Measurements from ENCODE around the gene POLR1E.

The POLR1E gene

DNA sequence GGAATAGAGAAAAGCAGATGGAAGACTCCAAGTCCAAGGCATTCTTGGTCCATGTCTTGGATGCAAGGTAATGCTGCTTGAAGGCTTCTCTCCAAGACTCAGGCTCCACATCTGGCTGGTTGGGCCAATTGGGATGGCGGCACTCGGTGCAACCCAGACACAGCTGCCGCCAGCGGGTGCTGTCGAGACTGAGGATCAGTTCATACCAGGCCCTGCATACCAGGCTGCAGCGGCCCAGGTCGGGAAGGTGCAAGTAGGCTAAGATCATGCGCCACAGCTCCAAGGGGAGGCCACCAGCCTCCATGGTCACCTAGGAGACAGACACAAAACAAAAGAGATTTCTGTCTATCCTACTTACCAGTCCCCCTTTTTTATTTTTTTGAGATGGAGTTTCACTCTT is 55.7 kb downstream of the POLR1E start:
- no peak for DNase-seq

DNA sequence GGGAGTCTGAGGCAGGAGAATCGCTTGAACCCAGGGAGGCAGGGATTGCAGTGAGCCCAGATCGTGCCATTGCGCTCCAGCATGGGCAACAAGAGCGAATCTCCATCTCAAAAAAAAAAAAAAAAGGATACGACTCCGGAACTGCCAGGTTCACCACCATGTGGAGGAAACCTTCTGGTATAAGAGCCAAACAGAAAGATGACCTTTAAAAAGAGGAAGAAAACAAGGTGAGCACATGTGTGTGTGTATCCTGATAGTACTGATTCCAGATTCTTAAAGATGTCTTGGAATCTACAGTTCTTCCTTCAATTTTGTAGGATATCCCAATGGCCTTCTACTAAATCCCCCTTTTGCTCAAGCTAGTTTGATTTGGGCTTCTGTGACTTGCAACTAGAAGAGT is 56.7 kb downstream of the POLR1E start:
- no peak for DNase-seq

DNA sequence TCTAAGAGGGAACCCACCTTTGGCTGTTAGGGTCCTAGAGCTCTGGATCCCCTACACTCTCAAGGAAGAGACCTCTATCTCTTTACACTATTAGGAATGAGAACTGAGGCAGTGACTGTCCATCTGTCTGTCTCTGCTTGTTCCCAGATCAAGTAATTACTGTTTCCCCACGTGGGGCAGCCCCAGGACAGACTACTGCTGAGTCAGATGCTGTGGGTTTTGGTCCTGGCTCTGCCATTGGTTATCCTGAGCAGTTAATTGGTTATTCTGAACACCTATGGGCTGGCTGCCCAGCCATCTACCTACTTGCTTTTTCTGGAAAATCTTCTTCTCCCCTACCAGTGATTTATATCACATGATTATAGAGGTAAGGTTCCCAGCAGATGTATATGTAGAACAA is 57.1 kb downstream of the POLR1E start:
- DNase-seq: no peak

DNA sequence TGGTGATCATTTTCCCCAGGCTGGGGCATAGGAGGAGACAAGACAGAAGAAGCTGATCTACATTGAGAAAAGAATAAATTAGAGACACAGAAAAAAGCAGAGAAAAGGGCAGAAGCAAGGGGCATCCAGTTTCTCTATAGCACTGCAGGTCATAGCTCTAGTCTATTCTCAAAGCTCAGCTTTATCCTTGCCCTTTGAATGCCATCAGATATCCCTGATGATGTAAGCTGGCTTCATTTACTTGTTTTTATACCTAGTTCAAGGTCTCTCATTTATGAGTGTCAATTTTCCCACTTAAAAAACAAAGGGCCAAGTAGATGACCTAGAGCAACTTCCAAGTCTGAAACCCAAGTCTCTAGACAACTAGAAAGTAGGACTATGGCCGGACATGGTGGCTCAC is 57.7 kb downstream of the POLR1E start:
- DNase-seq: no peak

DNA sequence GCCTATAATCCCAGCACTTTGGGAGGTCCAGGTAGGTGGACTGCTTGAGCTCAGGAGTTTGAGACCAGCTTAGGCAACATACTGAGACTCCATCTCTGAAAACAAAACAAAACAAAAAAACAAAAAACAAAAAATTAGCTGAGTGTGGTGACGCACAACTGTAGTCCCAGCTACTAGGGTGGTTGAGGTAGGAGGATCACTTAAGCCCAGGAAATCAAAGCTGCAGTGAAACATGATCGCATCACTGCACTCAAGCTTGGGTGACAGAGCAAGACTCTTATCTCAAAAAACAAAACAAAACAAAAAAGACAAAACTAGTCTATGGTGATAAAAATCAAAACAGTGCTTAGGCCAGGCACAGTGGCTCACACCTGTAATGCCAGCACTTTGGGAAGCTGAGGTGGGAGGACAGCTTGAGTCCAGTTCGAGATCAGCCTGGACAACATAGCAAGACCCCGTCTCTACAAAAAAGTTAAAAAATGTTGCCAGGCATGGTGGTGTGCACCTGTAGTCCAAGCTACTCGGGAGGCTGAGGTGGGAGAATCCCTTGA is 61.7 kb downstream of the POLR1E start:
- DNase-seq: no peak

DNA sequence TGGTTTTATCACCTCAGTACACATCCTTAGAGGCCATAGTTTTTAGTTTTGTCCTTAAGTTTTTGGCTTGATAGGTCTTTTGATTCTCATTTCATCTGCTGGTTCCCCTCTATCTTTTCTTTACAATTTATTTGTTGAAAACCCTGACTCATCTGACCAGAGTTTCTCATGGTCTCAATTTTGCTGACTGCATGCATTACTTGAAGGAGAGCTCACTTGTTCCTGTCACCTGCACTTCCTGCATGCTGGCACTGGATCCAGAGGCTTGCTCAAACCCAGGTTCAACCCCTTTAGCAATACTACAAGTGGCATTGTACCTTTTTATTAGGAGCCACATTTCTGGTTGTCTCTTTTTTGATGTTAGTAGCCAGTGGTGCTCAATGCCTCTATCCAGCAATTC is 63.8 kb downstream of the POLR1E start:
- no peak for DNase-seq

DNA sequence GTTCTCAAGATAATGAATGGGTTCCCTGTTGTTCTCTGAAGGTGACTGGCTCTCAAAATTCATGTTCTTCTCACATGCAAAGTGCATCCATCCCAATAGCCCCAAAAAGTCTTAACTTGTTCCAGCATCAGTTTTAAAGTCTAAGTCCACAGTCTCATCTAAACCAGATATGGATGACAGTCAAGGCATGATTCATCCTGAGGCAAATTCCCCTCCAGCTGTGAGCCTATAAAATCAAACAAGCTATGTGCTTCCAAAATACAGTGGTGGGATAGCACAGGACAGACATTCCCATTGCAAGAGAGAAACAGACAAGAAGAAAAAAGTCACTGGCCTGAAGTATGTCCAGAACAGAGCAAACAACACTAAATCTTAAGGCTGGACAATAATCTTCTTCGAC is 65.0 kb downstream of the POLR1E start:
- DNase-seq: no peak

DNA sequence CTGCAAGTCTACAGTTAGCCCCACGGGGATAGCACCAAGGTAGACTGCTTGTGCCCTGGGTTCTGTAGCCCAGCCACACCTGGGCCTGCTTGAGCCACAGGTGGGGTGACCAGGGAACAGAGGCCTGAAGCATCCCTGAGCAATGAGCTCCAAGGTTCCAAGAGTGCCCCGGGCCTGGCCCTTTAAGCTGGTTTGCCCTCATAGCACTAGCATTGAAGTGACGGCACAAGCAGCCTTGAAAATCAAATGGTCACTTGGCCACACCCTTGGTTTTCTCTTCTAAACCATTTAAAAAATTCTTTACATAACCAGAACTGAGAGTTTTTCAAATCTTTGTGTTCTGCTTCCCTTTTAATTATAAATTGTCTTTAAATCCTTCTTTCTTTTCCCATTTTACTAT is 65.7 kb downstream of the POLR1E start:
- no peak for DNase-seq

DNA sequence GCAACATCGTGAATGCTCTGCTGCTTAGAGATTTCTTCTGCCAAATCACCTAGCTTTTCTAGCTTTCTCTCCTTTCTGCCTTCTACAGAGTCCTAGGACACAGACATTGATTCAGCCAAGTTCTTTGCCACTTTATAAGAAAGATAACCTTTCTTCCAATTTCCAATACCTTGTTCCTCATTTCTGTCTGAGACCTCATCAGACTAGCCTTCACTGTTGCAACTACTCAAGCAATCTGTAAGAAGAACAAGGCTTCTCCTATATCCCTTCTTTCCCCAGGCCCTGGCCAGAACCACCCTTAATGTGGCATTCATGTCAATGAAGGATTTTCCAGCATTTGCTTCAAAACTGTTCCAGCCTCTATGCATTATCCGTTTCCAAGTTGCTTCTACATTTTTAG is 66.1 kb downstream of the POLR1E start:
- DNase-seq: no peak

Data from SW 1271 (cell line).